Midbrain (tissue), 1 donor: ENCODE measurements around the gene MCEE.
"Not testable (repeated sequence)": the region's sequence is repeated elsewhere in the genome, so short reads cannot be mapped to it uniquely, and the experiment has no call there.

ENCODE experiments used
- DNase-seq: peaks from one replicate; lab custom pipeline; 2025; lab: John Stamatoyannopoulos, UW

MCEE gene

GRCh38 chr2:71130152-71130904 is at the start of gene MCEE, which contains the start of gene MPHOSPH10:
Gene MCEE, minus strand, starts transcription at chr2:71130229. Its CDS starts 10 bp downstream, at chr2:71130219.
Gene MPHOSPH10, plus strand, starts transcription at chr2:71130634. Its CDS starts 32 bp downstream, at chr2:71130666.
- DNase-seq: peak; percentile 94

- DNase-seq: not testable (repeated sequence)
Observed at GRCh38 chr2:71178836-71179235, 48.8 kb upstream of the MCEE start.

- DNase-seq: no peak
Observed at GRCh38 chr2:71174207-71174606, 44.2 kb upstream of the MCEE start.

GRCh38 chr2:71173096-71173495 is 43.1 kb upstream of the MCEE start:
- DNase-seq: no peak

GRCh38 chr2:71166812-71167211 is 36.8 kb upstream of the MCEE start:
- no peak for DNase-seq

GRCh38 chr2:71157124-71157793 is 27.2 kb upstream of the MCEE start:
- DNase-seq: peak; percentile 70

GRCh38 chr2:71156573-71156972 is 26.5 kb upstream of the MCEE start:
- DNase-seq: no peak

GRCh38 chr2:71155846-71156245 is 25.8 kb upstream of the MCEE start:
- no peak for DNase-seq

GRCh38 chr2:71154798-71155197 is 24.8 kb upstream of the MCEE start:
- DNase-seq: no peak

GRCh38 chr2:71154279-71154678 is 24.2 kb upstream of the MCEE start:
- no peak for DNase-seq

GRCh38 chr2:71153585-71154224 is 23.7 kb upstream of the MCEE start:
- no peak for DNase-seq

- DNase-seq: no peak
Observed at GRCh38 chr2:71151620-71152019, 21.6 kb upstream of the MCEE start.

GRCh38 chr2:71150082-71150816 is 20.2 kb upstream of the MCEE start:
- DNase-seq: no peak

GRCh38 chr2:71148506-71149063 is 18.6 kb upstream of the MCEE start:
- DNase-seq: no peak

- DNase-seq: no peak
Observed at GRCh38 chr2:71143782-71144181, 13.8 kb upstream of the MCEE start.

- DNase-seq: no peak
Observed at GRCh38 chr2:71136174-71136573, 6.1 kb upstream of the MCEE start.

- no peak for DNase-seq
Observed at GRCh38 chr2:71133603-71134002, 3.6 kb upstream of the MCEE start.

GRCh38 chr2:71131387-71132166 is 1.5 kb upstream of the MCEE start:
- DNase-seq: not testable (repeated sequence)

- no peak for DNase-seq
Observed at GRCh38 chr2:71130905-71131244, 846 bp upstream of the MCEE start.

- no peak for DNase-seq
Observed at GRCh38 chr2:71129902-71130151, 202 bp downstream of the MCEE start.

GRCh38 chr2:71129114-71129901 is 721 bp downstream of the MCEE start:
- peak; percentile 51 for DNase-seq
